A549 (cell line): ENCODE measurements around the gene IDH3B. TPM values are rescaled to one million over a fixed set of nuclear protein-coding genes. Genes with fewer than 3 reads are reported as not detected.

ENCODE experiments used
- ATAC-seq, 2 experiments: fragments of 200-7000 bp in 1 of 2; fragments of >200 bp in 1 of 2; cut with Nextera tagmentation in 1 of 2; cut with Tn5 transposase in 1 of 2; 3 replicates each; pipeline versions ENCODE4 v1.8.0 to v1.9.1; 2018 to 2020; ENCODE audit warnings: mild to moderate bottlenecking in 1 of 2, moderate library complexity in 1 of 2
- CTCF ChIA-PET: fragments of 300-600 bp; sonication (Branson Sonifier 250); formaldehyde crosslinking; extraction: SDS; loops from one replicate; lab custom pipeline; 2021; ENCODE audit warnings: antibody characterized with exemption, inconsistent platforms; lab: Yijun Ruan, JAX
- POLR2A ChIA-PET: fragments of 350-600 bp; formaldehyde crosslinking; extraction: SDS; loops from one replicate; lab custom pipeline; 2021; ENCODE audit warnings: antibody characterized with exemption, inconsistent platforms; lab: Yijun Ruan, JAX
- DNase-seq, 2 experiments: peaks; one replicate each; pipeline versions ENCODE4 v3.0.0 to v3.0.0-alpha.2; 2011 to 2016; ENCODE audit warnings: low read depth in 1 of 2, low spot score in 1 of 2
- FAIRE-seq: peaks from 2 replicates; lab custom pipeline; 2011; peaks lifted over from hg19 to GRCh38; lab: Jason Lieb, UNC
- H3K27ac ChIP-seq, 2 experiments: fragments of >200 bp; sonication (Bioruptor Twin); formaldehyde crosslinking; 3 replicates each; pipeline ENCODE4 v1.5.1; 2016 to 2017
- H3K4me1 ChIP-seq: fragments of >200 bp; sonication (Bioruptor Twin); formaldehyde crosslinking; 3 replicates; pipeline ENCODE4 v1.6.1; 2016
- H3K4me2 ChIP-seq: fragments of >200 bp; sonication (Bioruptor Twin); formaldehyde crosslinking; 3 replicates; pipeline ENCODE4 v1.6.1; 2016
- H3K4me3 ChIP-seq: fragments of >200 bp; sonication (Bioruptor Twin); formaldehyde crosslinking; 3 replicates; pipeline ENCODE4 v1.5.1; 2016
- H3K9me3 ChIP-seq: fragments of >200 bp; sonication (Bioruptor Twin); formaldehyde crosslinking; 3 replicates; pipeline ENCODE4 v1.6.1; 2016
- CBX8 ChIP-seq: fragments of 200-600 bp; sonication (generic); IDR thresholded peaks from 2 replicates; pipeline ENCODE4 v1.6.1; 2016
- CHD4 ChIP-seq: fragments of 200-600 bp; sonication (generic); IDR thresholded peaks from 2 replicates; pipeline ENCODE4 v1.6.1; 2016; ENCODE audit warnings: antibody characterized with exemption, mild to moderate bottlenecking, borderline replicate concordance
- CTCF ChIP-seq: fragments of >200 bp; sonication (Bioruptor Twin); formaldehyde crosslinking; IDR thresholded peaks from 3 replicates; pipeline ENCODE4 v1.5.1; 2016
- E2F6 ChIP-seq: IDR thresholded peaks from 2 replicates; pipeline ENCODE4 v1.6.1; 2012; ENCODE audit warnings: low read depth, borderline replicate concordance
- EHF ChIP-seq: fragments of 250-450 bp; sonication (Bioruptor Pico); IDR thresholded peaks from 2 replicates; pipeline ENCODE4 v1.5.0; 2020; ENCODE audit warnings: mild to moderate bottlenecking
- FOSB ChIP-seq: fragments of 250-450 bp; sonication (Bioruptor Pico); IDR thresholded peaks from 2 replicates; pipeline ENCODE4 v1.5.0; 2020; ENCODE audit warnings: mild to moderate bottlenecking, moderate library complexity
- FOXS1 ChIP-seq: fragments of 250-450 bp; sonication (Bioruptor Pico); IDR thresholded peaks from 2 replicates; pipeline ENCODE4 v1.5.0; 2020; ENCODE audit warnings: mild to moderate bottlenecking, moderate library complexity
- HEYL ChIP-seq: fragments of 250-450 bp; sonication (Bioruptor Pico); IDR thresholded peaks from 2 replicates; pipeline ENCODE4 v1.8.0; 2021; ENCODE audit warnings: mild to moderate bottlenecking, moderate library complexity
- KDM1A ChIP-seq: fragments of 200-600 bp; sonication (generic); IDR thresholded peaks from 2 replicates; pipeline ENCODE4 v1.6.1; 2016; ENCODE audit warnings: low read depth, mild to moderate bottlenecking
- NFE2L2 ChIP-seq: fragments of 150-350 bp; conservative IDR thresholded peaks from 2 replicates; pipeline ENCODE4 v1.6.1; 2014; ENCODE audit warnings: low read length
- POLR2AphosphoS2 ChIP-seq: conservative IDR thresholded peaks from 2 replicates; pipeline ENCODE4 v1.6.1; 2012; ENCODE audit warnings: low read length, improper control_type of control experiment, inconsistent platforms
- RCOR1 ChIP-seq: fragments of 150-350 bp; IDR thresholded peaks from 2 replicates; pipeline ENCODE4 v1.6.1; 2014; ENCODE audit warnings: antibody characterized with exemption, low read length, low read depth
- REST ChIP-seq: fragments of 200-600 bp; sonication (generic); IDR thresholded peaks from 2 replicates; pipeline ENCODE4 v1.6.1; 2016; ENCODE audit warnings: antibody characterized with exemption, mild to moderate bottlenecking, moderate library complexity
- RNF2 ChIP-seq: fragments of 200-600 bp; sonication (generic); IDR thresholded peaks from 2 replicates; pipeline ENCODE4 v1.6.1; 2016; ENCODE audit warnings: low read depth, mild to moderate bottlenecking, antibody characterized with exemption, moderate library complexity, borderline replicate concordance
- TFCP2L1 ChIP-seq: fragments of 250-450 bp; sonication (Bioruptor Pico); IDR thresholded peaks from 2 replicates; pipeline ENCODE4 v1.5.0; 2021; ENCODE audit warnings: mild to moderate bottlenecking
- WGBS: methylation state at CpG from one replicate; pipeline ENCODE4 v1.1.6; 2017; ENCODE audit errors: missing lambda C conversion rate; 5-methylcytosine and 5-hydroxymethylcytosine counted together
- polyA plus RNA-seq, 4 experiments: library from polyadenylated mRNA; depleted of rRNA in 3 of 4; stranded (reverse); fragments of >200 nt; fragmentation: RNase III in 1 of 4; extraction: RNeasy Plus Mini Kit Qiagen cat#74134 plus additional on column Dnase treatment in 1 of 4; gene quantifications; 2 replicates in 3 of 4; 3 replicates in 1 of 4; pipeline ENCODE4 v1.2.3, GENCODE V29; 2011 to 2017
- TF ChIP-seq, protein P1 (sequence below): IDR thresholded peaks from 2 replicates; pipeline ENCODE4 v1.6.1; 2012
- TF ChIP-seq, protein P2 (sequence below): fragments of 150-350 bp; IDR thresholded peaks from 2 replicates; pipeline ENCODE4 v1.6.1; 2014; ENCODE audit warnings: low read depth, mild to moderate bottlenecking, low read length

Gene IDH3B
- polyA plus RNA-seq, 2 of the 4 experiments (the other 2 are of a cell fraction): 154 to 200 TPM

DNA sequence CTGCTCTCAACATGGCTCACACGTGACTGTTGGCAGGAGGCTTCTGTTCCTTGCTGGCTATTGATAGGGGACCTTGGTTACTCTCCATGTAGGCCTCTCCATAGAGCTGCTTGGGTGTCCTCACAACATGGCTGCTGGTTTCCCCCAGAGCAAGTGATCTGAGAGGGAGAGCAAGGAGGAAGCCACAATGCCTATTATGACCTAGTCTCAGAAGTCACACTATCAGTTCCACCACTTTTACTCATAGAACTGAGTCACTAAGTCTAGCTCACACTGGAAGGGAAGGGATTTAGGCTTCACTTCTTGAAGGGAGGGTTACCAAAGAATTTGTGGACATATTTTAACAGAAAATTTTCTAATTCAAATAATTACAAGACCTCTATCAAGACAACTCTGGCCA is 20.3 kb downstream of the IDH3B start:
- 14% methylated on average over 1 of the region's 1 CpG for WGBS
- Histone ChIP-seq H3K4me1 (no peaks in the 10 kb centered on the region), H3K4me2 (no peak overlapping the region)
- no peak for DNase-seq
- no peak for ATAC-seq
- FAIRE-seq: no peak
- TF ChIP-seq CTCF (no peak), KDM1A (no peak), REST (no peak), E2F6 (no peak), NFE2L2 (no peak), RNF2 (no peak), FOXS1 (CRISPR knock-in tag) (no peak), HEYL (no peak), EHF (no peak), FOSB (CRISPR knock-in tag) (no peak), POLR2AphosphoS2 (no peak), TFCP2L1 (CRISPR knock-in tag) (no peak)
- TF ChIP-seq, protein P1, sequence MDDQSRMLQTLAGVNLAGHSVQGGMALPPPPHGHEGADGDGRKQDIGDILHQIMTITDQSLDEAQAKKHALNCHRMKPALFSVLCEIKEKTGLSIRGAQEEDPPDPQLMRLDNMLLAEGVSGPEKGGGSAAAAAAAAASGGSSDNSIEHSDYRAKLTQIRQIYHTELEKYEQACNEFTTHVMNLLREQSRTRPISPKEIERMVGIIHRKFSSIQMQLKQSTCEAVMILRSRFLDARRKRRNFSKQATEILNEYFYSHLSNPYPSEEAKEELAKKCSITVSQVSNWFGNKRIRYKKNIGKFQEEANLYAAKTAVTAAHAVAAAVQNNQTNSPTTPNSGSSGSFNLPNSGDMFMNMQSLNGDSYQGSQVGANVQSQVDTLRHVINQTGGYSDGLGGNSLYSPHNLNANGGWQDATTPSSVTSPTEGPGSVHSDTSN: no peak
- TF ChIP-seq, all 56 proteins: peak for 0
- Histone ChIP-seq H3K27ac (no peak overlapping the region), H3K4me3 (no peak overlapping the region), H3K9me3 (no peaks in the 10 kb centered on the region)
- POLR2A ChIA-PET: interaction anchor here (1.0 kb wide), 1 partner anchor 173 kb away, joined by 3 read pairs; the partner anchor contains the start of gene SNRPB
- CTCF ChIA-PET: interaction anchor here (0.8 to 13.5 kb wide), 6 partner anchors 9 to 119 kb away, joined by 3 to 165 read pairs (median 4); partner anchors contain the start of gene NOP56

DNA sequence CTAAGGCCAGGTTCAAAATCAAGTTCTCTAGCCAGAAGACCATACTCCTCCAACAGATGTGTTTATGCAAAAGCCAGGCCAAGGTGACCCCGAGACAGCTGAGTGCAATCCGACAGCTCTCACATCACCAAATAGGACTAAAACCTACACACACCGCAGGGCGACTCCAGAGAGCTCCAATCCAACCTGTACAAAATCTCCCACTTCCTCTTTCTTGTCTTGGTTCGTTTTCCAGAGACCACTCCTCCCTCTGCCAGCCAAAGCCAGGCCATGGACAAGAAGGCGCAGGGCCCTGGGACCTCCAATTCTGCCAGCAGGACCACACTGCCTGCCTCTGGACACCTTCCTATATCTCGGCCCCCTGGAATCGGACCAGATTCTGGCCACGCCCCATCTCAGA is 23.1 kb downstream of the IDH3B start:
- no peak for FAIRE-seq
- POLR2A ChIA-PET: interaction anchor here (2.0 kb wide), 1 partner anchor 11 kb away, joined by 7 read pairs; the partner anchor contains the start of gene NOP56
- Histone ChIP-seq H3K4me1 (no peaks in the 10 kb centered on the region), H3K9me3 (no peaks in the 10 kb centered on the region), H3K4me3 (no peak overlapping the region), H3K27ac (no peak overlapping the region), H3K4me2 (no peak overlapping the region)
- peak in 1 of 2 experiments; percentile 23; a peak in 1 of 6 replicates for ATAC-seq
- CTCF ChIA-PET: interaction anchor here (0.8 to 1.5 kb wide), 5 partner anchors 9 to 119 kb away, joined by 3 to 5 read pairs (median 3); no protein-coding TSS in a partner anchor
- TF ChIP-seq, protein P2, sequence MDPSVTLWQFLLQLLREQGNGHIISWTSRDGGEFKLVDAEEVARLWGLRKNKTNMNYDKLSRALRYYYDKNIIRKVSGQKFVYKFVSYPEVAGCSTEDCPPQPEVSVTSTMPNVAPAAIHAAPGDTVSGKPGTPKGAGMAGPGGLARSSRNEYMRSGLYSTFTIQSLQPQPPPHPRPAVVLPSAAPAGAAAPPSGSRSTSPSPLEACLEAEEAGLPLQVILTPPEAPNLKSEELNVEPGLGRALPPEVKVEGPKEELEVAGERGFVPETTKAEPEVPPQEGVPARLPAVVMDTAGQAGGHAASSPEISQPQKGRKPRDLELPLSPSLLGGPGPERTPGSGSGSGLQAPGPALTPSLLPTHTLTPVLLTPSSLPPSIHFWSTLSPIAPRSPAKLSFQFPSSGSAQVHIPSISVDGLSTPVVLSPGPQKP: no peak
- TF ChIP-seq CHD4 (no peak), CBX8 (no peak), RCOR1 (no peak)
- no peak for DNase-seq
- 79% methylated on average over 9 of the region's 9 CpGs for WGBS
